HPDE6-E6E7 (cell line): ENCODE measurements around the gene ST7.
"Not testable (repeated sequence)": the region's sequence is repeated elsewhere in the genome, so short reads cannot be mapped to it uniquely, and the experiment has no call there.

Experiments used
- DNase-seq: peaks from one replicate; pipeline ENCODE4 v3.0.0; 2011; ENCODE audit warnings: missing footprints; ENCODE audit errors: extremely low spot score

ST7 gene

GRCh38 chr7:116953372-116953905 lies at the start of gene ST7:
Gene ST7, plus strand, starts transcription at chr7:116953501. Its CDS starts 40 bp downstream, at chr7:116953541.
- peak; percentile 66 for DNase-seq

GRCh38 chr7:116906391-116906790 lies 46.9 kb upstream of the ST7 start:
- DNase-seq = no peak

- no peak for DNase-seq
Measured at GRCh38 chr7:116910383-116910782, 42.9 kb upstream of the ST7 start.

- DNase-seq = no peak
Measured at GRCh38 chr7:116911801-116912200, 41.5 kb upstream of the ST7 start.

- no peak for DNase-seq
Measured at GRCh38 chr7:116912269-116912909, 40.9 kb upstream of the ST7 start.

GRCh38 chr7:116918704-116919103 lies 34.6 kb upstream of the ST7 start:
- no peak for DNase-seq

GRCh38 chr7:116920359-116920758 lies 32.9 kb upstream of the ST7 start:
- DNase-seq = no peak

- no peak for DNase-seq
Measured at GRCh38 chr7:116922545-116922944, 30.8 kb upstream of the ST7 start.

GRCh38 chr7:116924741-116925140 lies 28.6 kb upstream of the ST7 start:
- DNase-seq = no peak

- DNase-seq = no peak
Measured at GRCh38 chr7:116929021-116929420, 24.3 kb upstream of the ST7 start.

- DNase-seq = peak; percentile 81
Measured at GRCh38 chr7:116929914-116930913, 23.1 kb upstream of the ST7 start.

- DNase-seq = no peak
Measured at GRCh38 chr7:116932566-116932965, 20.7 kb upstream of the ST7 start.

GRCh38 chr7:116933465-116933864 lies 19.8 kb upstream of the ST7 start:
- DNase-seq = no peak

- no peak for DNase-seq
Measured at GRCh38 chr7:116934580-116934979, 18.7 kb upstream of the ST7 start.

- DNase-seq = not testable (repeated sequence)
Measured at GRCh38 chr7:116936844-116937243, 16.5 kb upstream of the ST7 start.

- no peak for DNase-seq
Measured at GRCh38 chr7:116938678-116939077, 14.6 kb upstream of the ST7 start.

GRCh38 chr7:116940689-116941370 lies 12.5 kb upstream of the ST7 start:
- DNase-seq = no peak

- DNase-seq = no peak
Measured at GRCh38 chr7:116942504-116942903, 10.8 kb upstream of the ST7 start.

- no peak for DNase-seq
Measured at GRCh38 chr7:116948934-116949333, 4.4 kb upstream of the ST7 start.

GRCh38 chr7:116949941-116950801 lies 3.1 kb upstream of the ST7 start:
- DNase-seq = no peak

- no peak for DNase-seq
Measured at GRCh38 chr7:116950889-116951351, 2.4 kb upstream of the ST7 start.
